IPS-20b (cell line): ENCODE measurements around the gene PNKD.
A peak's percentile ranks its signal among the peaks of the same experiment; 100 is the strongest.

ENCODE experiments used
- H3K27ac ChIP-seq: one replicate; pipeline ENCODE4 v1.5.1; 2013; ENCODE audit warnings: low read length
- H3K27me3 ChIP-seq: 2 replicates; pipeline ENCODE4 v1.6.1; 2013; ENCODE audit warnings: mild to moderate bottlenecking, low read length, inconsistent platforms; ENCODE audit not compliant: insufficient read depth
- H3K36me3 ChIP-seq: 2 replicates; pipeline ENCODE4 v1.6.1; 2013; ENCODE audit warnings: low read depth, mild to moderate bottlenecking, inconsistent platforms, low read length, moderate library complexity; ENCODE audit not compliant: insufficient read depth
- H3K4me1 ChIP-seq: 2 replicates; pipeline ENCODE4 v1.6.1; 2013; ENCODE audit warnings: mild to moderate bottlenecking, control low read depth, inconsistent platforms, low read length, moderate library complexity; ENCODE audit not compliant: insufficient read depth
- H3K4me3 ChIP-seq: 2 replicates; pipeline ENCODE4 v1.5.1; 2013; ENCODE audit warnings: mild to moderate bottlenecking, low read length, inconsistent platforms
- H3K9ac ChIP-seq: 2 replicates; pipeline ENCODE4 v1.6.1; 2013; ENCODE audit warnings: low read depth, mild to moderate bottlenecking, inconsistent platforms, low read length, moderate library complexity
- H3K9me3 ChIP-seq: 2 replicates; pipeline ENCODE4 v1.6.1; 2013; ENCODE audit warnings: mild to moderate bottlenecking, low read depth, low read length, inconsistent platforms; ENCODE audit not compliant: insufficient read depth

Gene PNKD

GRCh38 chr2:218276986-218277755 is 6.9 kb downstream of the PNKD start:
- H3K9me3 ChIP-seq, result no peaks in the 10 kb centered on the region
- H3K9ac ChIP-seq, result no peak overlapping the region
- H3K27ac ChIP-seq, result no peak overlapping the region
- H3K27me3 ChIP-seq, result no peaks in the 10 kb centered on the region
- H3K4me3 ChIP-seq, result no peak overlapping the region
- H3K36me3 ChIP-seq, result peaks cover 48% of the 10 kb centered on the region
- H3K4me1 ChIP-seq, result no peaks in the 10 kb centered on the region

GRCh38 chr2:218277921-218278320 is 7.6 kb downstream of the PNKD start:
- Histone ChIP-seq H3K4me3 (no peak overlapping the region), H3K4me1 (no peaks in the 10 kb centered on the region), H3K36me3 (peaks cover 48% of the 10 kb centered on the region), H3K9me3 (no peaks in the 10 kb centered on the region), H3K9ac (no peak overlapping the region), H3K27me3 (no peaks in the 10 kb centered on the region), H3K27ac (no peak overlapping the region)

GRCh38 chr2:218278531-218279360 is 8.4 kb downstream of the PNKD start:
- Histone ChIP-seq H3K9me3 (no peaks in the 10 kb centered on the region), H3K4me1 (no peaks in the 10 kb centered on the region), H3K9ac (no peak overlapping the region), H3K27ac (no peak overlapping the region), H3K36me3 (peaks cover 46% of the 10 kb centered on the region), H3K4me3 (no peak overlapping the region), H3K27me3 (no peaks in the 10 kb centered on the region)

GRCh38 chr2:218280260-218280870 is 10.0 kb downstream of the PNKD start:
- Histone ChIP-seq H3K27ac (no peak overlapping the region), H3K4me3 (no peak overlapping the region), H3K9me3 (no peaks in the 10 kb centered on the region), H3K36me3 (peaks cover 30% of the 10 kb centered on the region), H3K27me3 (no peaks in the 10 kb centered on the region), H3K9ac (no peak overlapping the region), H3K4me1 (no peaks in the 10 kb centered on the region)

GRCh38 chr2:218281449-218281848 is 11.1 kb downstream of the PNKD start:
- Histone ChIP-seq H3K9me3 (no peaks in the 10 kb centered on the region), H3K4me1 (no peaks in the 10 kb centered on the region), H3K4me3 (no peak overlapping the region), H3K27me3 (no peaks in the 10 kb centered on the region), H3K9ac (no peak overlapping the region; the same call in 1 of the 2 replicates), H3K27ac (no peak overlapping the region), H3K36me3 (peaks cover 21% of the 10 kb centered on the region)

- Histone ChIP-seq H3K4me1 (peaks cover 5% of the 10 kb centered on the region), H3K4me3 (no peak overlapping the region), H3K9ac (no peak overlapping the region), H3K36me3 (peaks cover 14% of the 10 kb centered on the region), H3K9me3 (no peaks in the 10 kb centered on the region), H3K27me3 (no peaks in the 10 kb centered on the region), H3K27ac (no peak overlapping the region)
Measured at GRCh38 chr2:218282173-218282991, 12.1 kb downstream of the PNKD start.

- Histone ChIP-seq H3K4me3 (no peak overlapping the region), H3K27ac (no peak overlapping the region), H3K9me3 (no peaks in the 10 kb centered on the region), H3K27me3 (no peaks in the 10 kb centered on the region), H3K4me1 (peaks cover 5% of the 10 kb centered on the region), H3K9ac (no peak overlapping the region), H3K36me3 (peaks cover 7% of the 10 kb centered on the region; the same call in 1 of the 2 replicates)
Measured at GRCh38 chr2:218284106-218284811, 13.9 kb downstream of the PNKD start.

GRCh38 chr2:218285604-218286003 is 15.3 kb downstream of the PNKD start:
- Histone ChIP-seq H3K27ac (no peak overlapping the region), H3K4me3 (no peak overlapping the region)

GRCh38 chr2:218286570-218287459 is 16.5 kb downstream of the PNKD start:
- H3K27me3 ChIP-seq, result no peaks in the 10 kb centered on the region
- peak overlapping the region; percentile 6; the same call in 1 of the 2 replicates for H3K4me3 ChIP-seq
- no peaks in the 10 kb centered on the region for H3K9me3 ChIP-seq
- H3K36me3 ChIP-seq, result no peaks in the 10 kb centered on the region
- no peak overlapping the region for H3K27ac ChIP-seq
- H3K9ac ChIP-seq, result no peak overlapping the region
- H3K4me1 ChIP-seq, result peaks cover 11% of the 10 kb centered on the region

More at GRCh38 chr2:218285604-218286003, 15.3 kb downstream of the PNKD start:
- Histone ChIP-seq H3K4me1 (peaks cover 11% of the 10 kb centered on the region), H3K36me3 (no peaks in the 10 kb centered on the region), H3K9me3 (no peaks in the 10 kb centered on the region), H3K27me3 (no peaks in the 10 kb centered on the region), H3K9ac (no peak overlapping the region)

GRCh38 chr2:218289639-218290315 is 19.5 kb downstream of the PNKD start:
- Histone ChIP-seq H3K4me1 (peaks cover 18% of the 10 kb centered on the region), H3K36me3 (no peaks in the 10 kb centered on the region), H3K4me3 (no peak overlapping the region), H3K9me3 (no peaks in the 10 kb centered on the region), H3K9ac (no peak overlapping the region), H3K27ac (no peak overlapping the region), H3K27me3 (peaks cover 4% of the 10 kb centered on the region; the same call in 1 of the 2 replicates)
